Esophagus squamous epithelium (tissue), 4 donors: ENCODE measurements around the gene MEIS2.

Experiments used
- CTCF ChIP-seq, 6 experiments: fragments of 450-650 bp in 4 of 6; fragments of 200-600 bp in 2 of 6; sonication (generic) in 2 of 6; IDR thresholded peaks; one replicate each; pipeline ENCODE4 v1.5.1; 2016 to 2019; ENCODE audit warnings: antibody characterized with exemption in 6 of 6, mild to moderate bottlenecking in 4 of 6, moderate library complexity in 4 of 6
- POLR2A ChIP-seq, 4 donors: fragments of 450-650 bp; IDR thresholded peaks; one replicate each; pipeline ENCODE4 v1.6.1; 2017; ENCODE audit warnings: antibody characterized with exemption in 4 of 4, mild to moderate bottlenecking in 4 of 4, moderate library complexity in 3 of 4

- TF ChIP-seq CTCF (IDR thresholded peaks at IDR 0.05) (no peak), POLR2A (IDR thresholded peaks at IDR 0.05) (no peak)
These were observed 43.1 kb downstream of the MEIS2 start for GRCh38 chr15:37057256-37057655.
